NCI-H2196 treated with DMSO at 0.1 percent for 48 hours (cell line): ENCODE measurements around the gene GOPC.
"Not testable (repeated sequence)": the region's sequence is repeated elsewhere in the genome, so short reads cannot be mapped to it uniquely, and the experiment has no call there.

Experiments used
- DNase-seq: peaks from one replicate; lab custom pipeline; 2025; ENCODE audit not compliant: unreplicated experiment; lab: John Stamatoyannopoulos, UW

GOPC gene

GRCh38 chr6:117602151-117602898 is at the start of gene GOPC:
Gene GOPC (minus strand): TSS chr6:117602511. CDS start chr6:117602288, 223 bp downstream.
- DNase-seq, result peak; percentile 95

- DNase-seq, result not testable (repeated sequence)
These were observed 49.7 kb upstream of the GOPC start for GRCh38 chr6:117651984-117652383.

GRCh38 chr6:117642976-117643375 is 40.7 kb upstream of the GOPC start:
- DNase-seq, result no peak

DNA sequence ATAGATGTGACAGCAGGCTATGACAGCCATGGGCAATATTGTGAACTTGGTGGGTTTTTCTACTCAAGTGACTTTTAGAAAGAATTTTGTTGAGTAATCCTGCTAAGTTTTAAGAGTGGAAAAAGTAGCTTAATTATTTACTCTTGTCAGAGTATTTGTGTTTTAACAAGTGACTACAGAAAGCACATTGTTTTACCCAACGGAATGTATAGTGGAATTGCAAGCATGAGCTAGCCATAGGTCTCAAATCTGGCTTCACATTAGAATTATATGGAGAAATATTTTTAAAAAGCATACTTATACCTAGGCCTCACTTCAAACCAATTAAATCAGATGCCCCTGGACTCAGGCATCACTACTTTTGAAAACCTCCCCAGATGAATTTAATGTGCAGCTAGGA is 35.5 kb upstream of the GOPC start:
- no peak for DNase-seq

DNA sequence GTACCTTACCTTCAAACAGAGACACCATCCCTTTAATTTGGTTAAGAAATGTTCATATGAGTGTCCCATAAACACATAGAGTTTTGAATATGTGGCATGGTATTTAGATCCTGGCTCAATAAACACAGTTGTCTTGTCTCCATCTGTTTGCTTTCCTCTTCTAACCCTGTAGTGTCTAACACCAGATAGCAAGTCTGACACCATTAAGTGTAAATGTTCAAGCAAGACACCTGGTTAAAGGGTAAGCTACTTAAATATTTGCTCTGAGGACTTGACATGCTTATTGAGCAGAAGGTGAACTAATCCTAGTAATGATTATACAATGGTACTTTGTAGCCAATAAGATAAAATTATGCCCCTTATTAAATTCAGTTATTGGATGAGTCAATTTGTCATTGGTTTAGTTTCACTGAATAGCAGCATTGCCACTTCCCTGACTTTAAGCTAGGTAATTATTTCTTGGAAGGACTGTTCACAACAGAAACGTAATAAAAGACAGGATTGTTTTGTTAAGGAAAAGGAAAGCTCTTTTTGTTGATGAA is 26.9 kb upstream of the GOPC start:
- no peak for DNase-seq

GRCh38 chr6:117627533-117627932 is 25.2 kb upstream of the GOPC start:
- DNase-seq, result no peak

- no peak for DNase-seq
These were observed 22.7 kb upstream of the GOPC start for GRCh38 chr6:117624869-117625481.

- no peak for DNase-seq
These were observed 16.9 kb upstream of the GOPC start for GRCh38 chr6:117619178-117619577.

DNA sequence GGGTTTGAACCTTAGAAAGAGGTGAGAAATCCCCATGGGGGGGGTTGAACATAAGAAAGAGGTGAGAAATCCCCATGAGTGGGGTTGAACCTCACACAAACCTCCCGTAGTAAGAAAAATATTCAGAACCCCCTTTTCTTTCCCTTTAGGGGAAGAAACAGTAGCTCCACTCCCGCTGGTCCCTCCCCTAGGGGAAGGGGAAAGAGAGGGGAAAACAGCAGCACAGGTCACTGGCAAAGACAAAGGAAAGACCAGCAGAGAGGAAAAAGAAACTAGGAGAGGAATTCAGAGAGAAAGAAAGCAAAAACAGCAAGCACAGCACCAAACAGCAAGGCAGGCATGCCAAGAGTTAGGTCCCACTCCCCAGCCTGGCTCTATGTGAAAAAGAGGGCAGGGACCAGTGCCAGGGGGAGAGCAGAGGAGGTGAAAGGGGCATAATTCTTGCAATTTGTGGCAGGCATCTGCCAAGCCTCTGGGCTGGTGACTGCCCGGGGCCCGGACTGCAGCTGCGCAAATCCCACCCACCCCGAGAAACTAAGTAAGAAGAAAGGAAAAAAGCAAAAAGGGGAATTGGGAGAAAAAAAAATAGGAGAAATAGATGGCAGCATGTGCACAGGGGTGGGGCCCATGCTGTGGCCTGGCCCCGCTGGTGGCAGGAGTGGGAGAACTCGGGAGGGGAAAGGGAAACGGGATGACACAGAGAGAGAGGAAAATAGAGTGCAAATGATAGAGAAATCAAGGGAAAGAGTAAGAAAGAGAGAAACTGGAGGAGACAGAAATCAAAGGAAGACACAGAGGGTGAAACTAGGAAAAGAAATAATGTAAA is 15.1 kb upstream of the GOPC start:
- DNase-seq, result no peak

GRCh38 chr6:117616391-117617209 is 14.3 kb upstream of the GOPC start:
- no peak for DNase-seq

DNA sequence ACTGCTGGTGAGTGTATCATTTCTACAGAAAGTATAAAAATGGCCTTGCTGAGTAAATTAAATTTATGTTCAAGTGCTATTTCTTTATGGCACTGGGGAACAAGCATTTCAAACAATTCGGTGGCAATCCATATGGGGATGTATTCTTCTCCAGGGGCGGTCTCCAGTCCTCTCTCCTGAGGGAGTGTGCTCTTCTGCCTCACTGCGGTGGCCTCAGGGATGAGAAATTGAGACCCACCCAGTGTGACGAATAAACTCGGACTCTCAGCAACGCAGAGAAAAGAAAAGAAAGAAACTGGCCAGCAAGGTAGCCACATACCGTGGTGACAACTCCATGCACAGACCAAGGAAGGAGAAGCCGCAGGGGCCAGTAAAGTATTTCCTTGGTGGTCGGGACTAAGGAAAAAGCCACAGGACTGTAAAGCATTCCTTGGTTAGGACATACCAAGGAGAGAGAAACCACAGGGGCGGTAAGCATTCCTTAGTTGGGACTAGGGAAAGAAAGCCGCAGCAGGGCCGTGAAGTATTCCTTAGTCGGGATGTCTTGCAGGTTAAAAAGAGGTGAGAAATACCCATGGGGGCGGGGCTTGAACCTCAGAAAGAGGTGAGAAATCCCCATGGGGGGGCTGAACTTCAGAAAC is 13.6 kb upstream of the GOPC start:
- DNase-seq, result no peak

- no peak for DNase-seq
These were observed 11.7 kb upstream of the GOPC start for GRCh38 chr6:117613920-117614560.

- DNase-seq, result no peak
These were observed 5.2 kb upstream of the GOPC start for GRCh38 chr6:117607511-117607910.

DNA sequence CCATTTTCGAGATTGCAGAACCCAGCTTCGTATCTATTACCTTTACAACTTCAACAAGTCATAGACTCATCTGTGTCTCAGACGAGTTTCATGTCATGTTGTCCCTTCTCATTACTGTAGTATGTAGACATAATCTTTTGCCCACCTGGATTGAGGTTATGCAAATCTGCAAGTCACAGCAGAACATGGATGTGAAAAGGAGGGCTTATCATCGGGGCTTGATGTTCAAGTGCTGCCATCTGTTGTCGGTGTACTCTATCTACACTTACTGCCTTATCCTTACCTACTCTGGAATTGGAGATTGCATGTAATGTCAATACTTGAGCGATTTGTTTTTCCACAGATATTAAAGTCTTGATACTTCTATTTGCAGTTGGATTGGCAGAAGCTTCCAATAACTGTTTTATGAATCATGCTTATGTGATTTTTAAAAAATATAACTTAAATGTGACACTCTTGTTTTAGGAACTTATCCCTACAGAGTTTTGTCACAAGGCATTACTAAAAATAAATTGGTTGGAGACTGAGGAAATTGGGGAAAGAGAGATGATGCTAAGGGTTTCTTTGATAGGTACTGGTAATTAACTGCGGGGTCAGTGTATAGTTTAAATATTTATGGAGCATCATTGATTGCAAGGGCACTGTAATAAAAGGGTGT is 3.0 kb upstream of the GOPC start:
- DNase-seq, result peak; percentile 54

- DNase-seq, result no peak
These were observed 1.5 kb upstream of the GOPC start for GRCh38 chr6:117603821-117604220.

DNA sequence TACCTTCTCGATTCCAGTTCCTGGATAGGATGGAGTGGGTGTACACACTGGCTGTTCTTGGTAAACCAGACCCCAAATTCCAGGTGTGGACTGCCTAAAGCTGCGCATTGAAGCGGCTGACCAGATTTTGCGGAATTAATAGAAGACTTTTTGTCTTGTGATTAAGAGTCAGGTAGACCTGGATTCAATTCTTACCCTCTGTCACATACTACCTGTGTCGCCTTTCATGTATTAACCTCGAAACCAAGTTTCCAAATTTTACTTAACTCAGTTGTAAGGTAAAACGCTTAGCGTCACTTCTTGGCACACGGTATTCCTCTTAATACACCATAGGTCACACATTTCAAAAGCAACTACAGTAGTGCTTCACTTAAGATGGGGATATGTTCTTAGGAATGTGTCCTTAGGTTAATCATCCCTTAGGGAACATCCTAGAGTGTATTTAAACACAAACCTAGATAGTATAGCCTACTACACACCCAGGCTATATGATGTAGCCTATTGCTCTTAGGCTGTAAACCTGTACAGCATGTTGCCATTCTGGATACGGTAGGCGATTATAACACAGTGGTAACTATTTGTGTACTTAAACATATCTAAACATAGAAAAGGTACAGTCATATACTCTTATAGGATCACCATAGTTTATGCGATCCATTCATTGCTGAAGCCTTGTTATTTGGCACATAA is 733 bp upstream of the GOPC start:
- DNase-seq, result no peak

GRCh38 chr6:117601811-117602150 is 530 bp downstream of the GOPC start:
- DNase-seq, result no peak

GRCh38 chr6:117600008-117600743 is 2.1 kb downstream of the GOPC start:
- DNase-seq, result no peak
